PC-3 (cell line): ENCODE measurements around the gene LSM3. TPM values are rescaled to one million over a fixed set of nuclear protein-coding genes. Genes with fewer than 3 reads are reported as not detected.
"Not testable (repeated sequence)": the region's sequence is repeated elsewhere in the genome, so short reads cannot be mapped to it uniquely, and the experiment has no call there.

Source experiments
- ATAC-seq: fragments of 200-7000 bp; cut with Tn5 transposase; 2 replicates; pipeline ENCODE4 v1.9.1; 2020; ENCODE audit warnings: mild to moderate bottlenecking, moderate library complexity
- BruUV-seq: library from RNA; stranded (reverse); fragments of 400-500 nt; replicated peaks from 2 replicates; lab custom pipeline; 2021; lab: Mats Ljungman, UMichigan
- CTCF ChIA-PET: fragments of 300-600 bp; sonication (Branson Sonifier 250); formaldehyde crosslinking; loops from one replicate; lab custom pipeline; 2022; ENCODE audit warnings: antibody characterized with exemption; lab: Charles Lee
- POLR2A ChIA-PET: fragments of 300-600 bp; sonication (Branson Sonifier 250); formaldehyde crosslinking; loops from one replicate; lab custom pipeline; 2022; ENCODE audit warnings: antibody characterized with exemption; ENCODE audit not compliant: unreplicated experiment; lab: Charles Lee
- DNase-seq: peaks from one replicate; pipeline ENCODE4 v3.0.0-alpha.2; 2015
- H2AFZ ChIP-seq: fragments of 300-600 bp; sonication (generic); 2 replicates; pipeline ENCODE4 v1.6.0; 2016; ENCODE audit warnings: antibody characterized with exemption, low read length
- H3F3A ChIP-seq: fragments of 300-600 bp; sonication (generic); one replicate; pipeline ENCODE4 v1.6.0; 2017; ENCODE audit warnings: antibody characterized with exemption, low read length, control low read depth, mild to moderate bottlenecking; ENCODE audit not compliant: unreplicated experiment
- H3K27ac ChIP-seq: fragments of 300-600 bp; sonication (generic); 2 replicates; pipeline ENCODE4 v1.5.1; 2016; ENCODE audit warnings: mild to moderate bottlenecking, low read length
- H3K27me3 ChIP-seq: fragments of 300-600 bp; sonication (generic); 2 replicates; pipeline ENCODE4 v1.6.1; 2016; ENCODE audit warnings: low read length, mixed read lengths
- H3K36me3 ChIP-seq: fragments of 300-600 bp; sonication (generic); 2 replicates; pipeline ENCODE4 v1.6.1; 2016; ENCODE audit warnings: low read depth, mixed run types, low read length, mixed read lengths
- H3K4me1 ChIP-seq: fragments of 300-600 bp; sonication (generic); 2 replicates; pipeline ENCODE4 v1.5.1; 2016; ENCODE audit warnings: low read length; ENCODE audit not compliant: insufficient read depth
- H3K4me2 ChIP-seq: fragments of 300-600 bp; sonication (generic); 2 replicates; pipeline ENCODE4 v1.6.0; 2016; ENCODE audit warnings: low read length
- H3K4me3 ChIP-seq: fragments of 300-600 bp; sonication (generic); 2 replicates; pipeline ENCODE4 v1.5.1; 2016; ENCODE audit warnings: mild to moderate bottlenecking, low read length, mixed read lengths
- H3K79me2 ChIP-seq: fragments of 300-600 bp; sonication (generic); 2 replicates; pipeline ENCODE4 v1.6.1; 2017; ENCODE audit warnings: low read length, mixed read lengths
- H3K9ac ChIP-seq: fragments of 300-600 bp; sonication (generic); 2 replicates; pipeline ENCODE4 v1.6.0; 2016; ENCODE audit warnings: mild to moderate bottlenecking, low read length
- H3K9me2 ChIP-seq: fragments of 300-600 bp; sonication (generic); replicated peaks from 2 replicates; pipeline ENCODE4 v1.6.1; 2016; ENCODE audit warnings: mixed run types, low read length, mixed read lengths
- H3K9me3 ChIP-seq: fragments of 300-600 bp; sonication (generic); 2 replicates; pipeline ENCODE4 v1.6.1; 2016; ENCODE audit warnings: low read length, mixed read lengths
- H4K20me1 ChIP-seq: fragments of 300-600 bp; sonication (generic); 2 replicates; pipeline ENCODE4 v1.6.1; 2016; ENCODE audit warnings: low read length, mixed read lengths
- EZH2 ChIP-seq: fragments of 300-600 bp; sonication (generic); IDR thresholded peaks from one replicate; pipeline ENCODE4 v1.6.1; 2017; ENCODE audit warnings: antibody characterized with exemption, mild to moderate bottlenecking, low read length; ENCODE audit not compliant: unreplicated experiment
- EZH2phosphoT487 ChIP-seq: fragments of 300-600 bp; sonication (generic); IDR thresholded peaks from 2 replicates; pipeline ENCODE4 v1.6.1; 2018; ENCODE audit warnings: mild to moderate bottlenecking, antibody characterized with exemption, low read length, borderline replicate concordance
- intact Hi-C: fragments of 100-400 bp; cut with micrococcal nuclease; formaldehyde crosslinking; loops from 2 replicates; pipeline ENCODE4 v1.9.0; 2023
- total RNA-seq: library from RNA; depleted of rRNA; stranded (reverse); fragments of >200 nt; gene quantifications from 2 replicates; pipeline ENCODE4 v1.2.3, GENCODE V29; 2014
- TF ChIP-seq, protein P1 (sequence below): fragments of 300-600 bp; sonication (generic); conservative IDR thresholded peaks from 2 replicates; pipeline ENCODE4 v1.5.1; 2017; ENCODE audit warnings: antibody characterized with exemption, low read depth, mild to moderate bottlenecking, low read length

The LSM3 gene
- total RNA-seq, 1 experiment from 2014 or later = 27.2 TPM

DNA sequence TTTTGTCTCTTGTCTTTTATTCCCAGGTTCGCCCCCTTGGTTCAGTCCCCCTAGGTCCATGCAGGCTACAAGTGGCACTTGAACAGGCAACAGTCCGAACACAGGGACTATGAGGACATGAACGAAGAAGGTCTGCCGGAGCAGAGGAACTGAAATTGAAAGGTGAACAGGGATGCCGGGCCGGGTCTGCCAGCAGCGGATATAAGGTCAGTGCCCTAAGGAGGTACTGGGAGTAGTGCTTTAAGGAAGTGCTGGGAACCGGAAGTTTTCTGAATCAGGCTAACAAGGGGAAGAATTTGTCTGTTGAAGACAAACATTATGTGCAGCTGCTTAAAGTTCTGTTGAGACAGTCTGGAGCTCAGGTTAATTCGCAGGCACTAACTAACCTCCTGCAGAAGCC lies 46.8 kb downstream of the LSM3 start:
- Histone ChIP-seq H3K27ac (peak overlapping the region; percentile 79), H4K20me1 (no peaks in the 10 kb centered on the region), H3K4me2 (peak overlapping the region; percentile 64), H2AFZ (no peak overlapping the region), H3F3A (peaks cover 7% of the 10 kb centered on the region), H3K9me3 (peaks cover 15% of the 10 kb centered on the region; the same call in 1 of the 2 replicates), H3K4me3 (no peak overlapping the region), H3K36me3 (no peaks in the 10 kb centered on the region), H3K27me3 (no peaks in the 10 kb centered on the region), H3K9me2 (no peaks in the 10 kb centered on the region), H3K4me1 (peaks cover 76% of the 10 kb centered on the region), H3K9ac (0 out of 2 replicates have a peak overlapping the region, but pooled peaks have one; percentile 20), H3K79me2 (no peaks in the 10 kb centered on the region)
- BruUV-seq = no TSS peak
- ChIA-PET POLR2A (no interaction called here), CTCF (no interaction called here)
- peak; percentile 19 for DNase-seq
- no peak for ATAC-seq
- intact Hi-C loops = loop anchor here (2.0 kb wide), 1 partner anchor 23 kb away; no protein-coding TSS in a partner anchor
- TF ChIP-seq, protein P1, sequence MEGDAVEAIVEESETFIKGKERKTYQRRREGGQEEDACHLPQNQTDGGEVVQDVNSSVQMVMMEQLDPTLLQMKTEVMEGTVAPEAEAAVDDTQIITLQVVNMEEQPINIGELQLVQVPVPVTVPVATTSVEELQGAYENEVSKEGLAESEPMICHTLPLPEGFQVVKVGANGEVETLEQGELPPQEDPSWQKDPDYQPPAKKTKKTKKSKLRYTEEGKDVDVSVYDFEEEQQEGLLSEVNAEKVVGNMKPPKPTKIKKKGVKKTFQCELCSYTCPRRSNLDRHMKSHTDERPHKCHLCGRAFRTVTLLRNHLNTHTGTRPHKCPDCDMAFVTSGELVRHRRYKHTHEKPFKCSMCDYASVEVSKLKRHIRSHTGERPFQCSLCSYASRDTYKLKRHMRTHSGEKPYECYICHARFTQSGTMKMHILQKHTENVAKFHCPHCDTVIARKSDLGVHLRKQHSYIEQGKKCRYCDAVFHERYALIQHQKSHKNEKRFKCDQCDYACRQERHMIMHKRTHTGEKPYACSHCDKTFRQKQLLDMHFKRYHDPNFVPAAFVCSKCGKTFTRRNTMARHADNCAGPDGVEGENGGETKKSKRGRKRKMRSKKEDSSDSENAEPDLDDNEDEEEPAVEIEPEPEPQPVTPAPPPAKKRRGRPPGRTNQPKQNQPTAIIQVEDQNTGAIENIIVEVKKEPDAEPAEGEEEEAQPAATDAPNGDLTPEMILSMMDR = no peak

DNA sequence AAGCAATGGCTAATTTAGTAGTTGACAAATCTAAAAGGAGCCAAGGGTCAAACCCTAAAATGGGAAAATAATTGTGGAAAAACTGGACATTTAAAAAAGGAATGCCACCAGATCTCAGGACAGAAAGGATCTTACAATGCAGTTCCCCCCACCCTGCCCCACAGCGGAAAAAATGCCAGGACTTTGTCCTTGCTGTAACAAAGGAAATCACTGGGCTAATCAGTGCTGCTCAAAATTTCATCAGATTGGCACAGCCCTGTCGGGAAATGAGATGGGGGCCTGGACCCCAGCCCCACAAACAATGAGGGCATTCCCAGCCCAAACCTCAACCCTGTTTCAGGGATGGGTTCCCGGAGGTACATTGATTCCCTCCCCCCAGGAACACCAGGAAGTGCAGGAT lies 47.7 kb downstream of the LSM3 start:
- intact Hi-C loops, ATAC-seq, H3K27me3 ChIP-seq, H3K27ac ChIP-seq, H3K4me2 ChIP-seq, H3F3A ChIP-seq, H4K20me1 ChIP-seq, H3K36me3 ChIP-seq, DNase-seq, H3K9me3 ChIP-seq, H3K9me2 ChIP-seq, BruUV-seq, H2AFZ ChIP-seq, H3K9ac ChIP-seq, CTCF ChIA-PET, POLR2A ChIA-PET, H3K79me2 ChIP-seq, H3K4me3 ChIP-seq: not testable (repeated sequence)
- peaks cover 77% of the 10 kb centered on the region for H3K4me1 ChIP-seq

DNA sequence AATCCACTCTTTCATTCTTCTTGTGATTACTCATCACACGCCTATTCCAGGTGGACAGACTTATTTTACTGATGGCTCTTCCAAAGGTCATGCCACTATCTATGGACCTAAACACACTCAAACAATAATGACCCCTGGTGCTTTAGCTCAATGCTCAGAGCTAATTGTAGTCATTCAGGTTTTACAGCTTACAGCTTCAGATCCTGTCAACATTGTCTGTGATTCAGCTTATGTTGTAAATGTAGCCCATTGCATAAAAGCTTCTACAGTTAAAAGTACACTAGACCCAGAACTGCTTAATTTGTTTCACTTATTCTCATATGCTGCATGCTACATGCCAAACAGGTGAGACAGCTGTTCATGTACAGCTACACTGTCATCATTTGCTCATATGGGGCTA lies 49.2 kb downstream of the LSM3 start:
- H3K9me3 ChIP-seq = no peaks in the 10 kb centered on the region
- no peaks in the 10 kb centered on the region for H3K36me3 ChIP-seq
- ChIA-PET CTCF (interaction anchor here (2.0 kb wide), 1 partner anchor 24 kb away, joined by 10 read pairs; no protein-coding TSS in a partner anchor), POLR2A (interaction anchor here (0.5 kb wide), 1 partner anchor 1260 kb away, joined by 3 read pairs; no protein-coding TSS in a partner anchor)
- H3K4me2 ChIP-seq = peak overlapping the region; percentile 72
- no peak overlapping the region for H2AFZ ChIP-seq
- peaks cover 85% of the 10 kb centered on the region for H3K4me1 ChIP-seq
- peak; percentile 16 for ATAC-seq
- H3K79me2 ChIP-seq = no peaks in the 10 kb centered on the region
- no TSS peak for BruUV-seq
- TF ChIP-seq EZH2phosphoT487 = no peak
- TF ChIP-seq, protein P1 = no peak
- no peak for TF ChIP-seq EZH2
- peak overlapping the region; percentile 99 for H3K27ac ChIP-seq
- H3K9me2 ChIP-seq = no peaks in the 10 kb centered on the region
- H3K9ac ChIP-seq = peak overlapping the region; percentile 80
- peaks cover 7% of the 10 kb centered on the region for H3F3A ChIP-seq
- intact Hi-C loops = no loop called here
- peak overlapping the region; percentile 47; the same call in 1 of the 2 replicates for H3K4me3 ChIP-seq
- H3K27me3 ChIP-seq = no peaks in the 10 kb centered on the region
- DNase-seq = peak; percentile 90
- H4K20me1 ChIP-seq = no peaks in the 10 kb centered on the region
